Neural progenitor cell (in vitro differentiated cells): ENCODE data around the gene EPHA3. TPM values are rescaled to one million over a fixed set of nuclear protein-coding genes. Genes with fewer than 3 reads are reported as not detected.
"Not testable (repeated sequence)": the region's sequence is repeated elsewhere in the genome, so short reads cannot be mapped to it uniquely, and the experiment has no call there.

Source experiments
- DNase-seq: peaks from one replicate; pipeline ENCODE4 v3.0.0-alpha.2; 2016; ENCODE audit warnings: low spot score
- H2AFZ ChIP-seq: fragments of 200-600 bp; sonication (generic); replicated peaks from 2 replicates; pipeline ENCODE4 v1.6.1; 2016; ENCODE audit warnings: antibody characterized with exemption
- H3F3A ChIP-seq: fragments of 200-600 bp; sonication (generic); 2 replicates; pipeline ENCODE4 v1.6.1; 2016; ENCODE audit warnings: antibody characterized with exemption, low read depth
- H3K27ac ChIP-seq: fragments of 200-600 bp; sonication (generic); 2 replicates; pipeline ENCODE4 v1.5.1; 2016; ENCODE audit warnings: mild to moderate bottlenecking
- H3K27me3 ChIP-seq: fragments of 200-600 bp; sonication (generic); 2 replicates; pipeline ENCODE4 v1.6.1; 2016; ENCODE audit warnings: mild to moderate bottlenecking, moderate library complexity
- H3K36me3 ChIP-seq: fragments of 200-600 bp; sonication (generic); 2 replicates; pipeline ENCODE4 v1.5.1; 2016
- H3K4me1 ChIP-seq: fragments of 200-600 bp; sonication (generic); 2 replicates; pipeline ENCODE4 v1.6.1; 2016; ENCODE audit warnings: mixed run types
- H3K4me2 ChIP-seq: fragments of 200-600 bp; sonication (generic); 2 replicates; pipeline ENCODE4 v1.6.1; 2016
- H3K4me3 ChIP-seq: fragments of 200-600 bp; sonication (generic); 2 replicates; pipeline ENCODE4 v1.5.1; 2016
- H3K79me2 ChIP-seq: fragments of 200-600 bp; sonication (generic); 2 replicates; pipeline ENCODE4 v1.6.1; 2016; ENCODE audit warnings: low read depth
- H3K9ac ChIP-seq: fragments of 200-600 bp; sonication (generic); 2 replicates; pipeline ENCODE4 v1.6.1; 2016
- H3K9me3 ChIP-seq: fragments of 200-600 bp; sonication (generic); 2 replicates; pipeline ENCODE4 v1.5.1; 2016; ENCODE audit warnings: low read depth
- H4K20me1 ChIP-seq: fragments of 200-600 bp; sonication (generic); 2 replicates; pipeline ENCODE4 v1.6.1; 2016; ENCODE audit warnings: low read depth
- H3K27ac Mint-ChIP-seq: 3 replicates; pipeline ENCODE4 v1.8.0; 2021; ENCODE audit warnings: mixed read lengths
- H3K27me3 Mint-ChIP-seq: 2 replicates; pipeline ENCODE4 v1.8.0; 2022; ENCODE audit warnings: low read depth, mild to moderate bottlenecking, inconsistent platforms, moderate library complexity, mixed read lengths; ENCODE audit not compliant: insufficient read depth
- H3K36me3 Mint-ChIP-seq: 3 replicates; pipeline ENCODE4 v1.8.0; 2021; ENCODE audit warnings: mixed read lengths
- H3K4me1 Mint-ChIP-seq: 3 replicates; pipeline ENCODE4 v1.8.0; 2021; ENCODE audit warnings: mixed read lengths
- H3K4me3 Mint-ChIP-seq: 3 replicates; pipeline ENCODE4 v1.8.0; 2021; ENCODE audit warnings: mild to moderate bottlenecking, moderate library complexity, mixed read lengths
- H3K9me3 Mint-ChIP-seq: 3 replicates; pipeline ENCODE4 v1.8.0; 2020; ENCODE audit warnings: mixed read lengths
- EZH2 ChIP-seq: fragments of 200-600 bp; sonication (generic); IDR thresholded peaks from 2 replicates; pipeline ENCODE4 v1.6.1; 2017; ENCODE audit warnings: antibody characterized with exemption, mild to moderate bottlenecking, moderate library complexity
- EZH2phosphoT487 ChIP-seq: fragments of 200-600 bp; sonication (generic); IDR thresholded peaks from 2 replicates; pipeline ENCODE4 v1.6.1; 2017; ENCODE audit warnings: antibody characterized with exemption
- total RNA-seq: library from RNA; depleted of rRNA; stranded (reverse); fragments of >200 nt; gene quantifications from 2 replicates; pipeline ENCODE4 v1.2.3, GENCODE V29; 2015; ENCODE audit warnings: low replicate concordance
- TF ChIP-seq, protein P1 (sequence below): fragments of 200-600 bp; sonication (generic); IDR thresholded peaks from 2 replicates; pipeline ENCODE4 v1.5.1; 2017; ENCODE audit warnings: antibody characterized with exemption, mild to moderate bottlenecking

EPHA3 gene
- total RNA-seq, 1 donor from 2014 or later: 0.36 TPM

DNA sequence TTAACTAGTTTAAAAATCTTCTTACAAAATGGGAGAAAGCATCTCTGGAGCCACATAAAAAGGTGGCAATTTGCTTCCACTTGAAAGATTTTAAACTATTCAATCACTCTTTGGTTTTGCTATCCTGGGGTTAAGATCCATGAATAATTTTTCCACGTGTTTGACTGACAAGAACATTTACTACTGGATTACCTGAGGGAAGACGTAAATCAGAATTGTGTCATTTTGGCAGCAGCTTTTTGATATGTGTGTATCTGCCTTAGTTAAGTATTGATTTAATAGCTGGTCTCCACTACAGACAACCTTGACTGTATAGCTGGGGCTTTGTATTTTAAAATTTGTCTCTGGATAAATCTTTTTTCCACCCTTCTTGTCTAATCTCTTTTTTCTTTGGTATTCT, 228.3 kb downstream of the EPHA3 start:
- Histone ChIP-seq H3K4me2 (no peak overlapping the region), H3K9ac (no peak overlapping the region), H3K9me3 (no peaks in the 10 kb centered on the region), H3K27ac (no peak overlapping the region), H2AFZ (no peak overlapping the region), H3K79me2 (no peaks in the 10 kb centered on the region), H3K4me1 (peaks cover 14% of the 10 kb centered on the region), H3F3A (no peaks in the 10 kb centered on the region), H3K4me3 (no peak overlapping the region), H4K20me1 (no peaks in the 10 kb centered on the region), H3K36me3 (no peaks in the 10 kb centered on the region), H3K27me3 (no peaks in the 10 kb centered on the region)
- no peak for DNase-seq
- H3K36me3 Mint-ChIP-seq: peaks cover 4% of the 10 kb centered on the region
- H3K27me3 Mint-ChIP-seq: no peaks in the 10 kb centered on the region
- H3K9me3 Mint-ChIP-seq: peaks cover 4% of the 10 kb centered on the region
- no peak overlapping the region for H3K4me3 Mint-ChIP-seq
- no peak overlapping the region for H3K27ac Mint-ChIP-seq
- no peak for TF ChIP-seq EZH2phosphoT487
- TF ChIP-seq EZH2: no peak
- TF ChIP-seq, protein P1, sequence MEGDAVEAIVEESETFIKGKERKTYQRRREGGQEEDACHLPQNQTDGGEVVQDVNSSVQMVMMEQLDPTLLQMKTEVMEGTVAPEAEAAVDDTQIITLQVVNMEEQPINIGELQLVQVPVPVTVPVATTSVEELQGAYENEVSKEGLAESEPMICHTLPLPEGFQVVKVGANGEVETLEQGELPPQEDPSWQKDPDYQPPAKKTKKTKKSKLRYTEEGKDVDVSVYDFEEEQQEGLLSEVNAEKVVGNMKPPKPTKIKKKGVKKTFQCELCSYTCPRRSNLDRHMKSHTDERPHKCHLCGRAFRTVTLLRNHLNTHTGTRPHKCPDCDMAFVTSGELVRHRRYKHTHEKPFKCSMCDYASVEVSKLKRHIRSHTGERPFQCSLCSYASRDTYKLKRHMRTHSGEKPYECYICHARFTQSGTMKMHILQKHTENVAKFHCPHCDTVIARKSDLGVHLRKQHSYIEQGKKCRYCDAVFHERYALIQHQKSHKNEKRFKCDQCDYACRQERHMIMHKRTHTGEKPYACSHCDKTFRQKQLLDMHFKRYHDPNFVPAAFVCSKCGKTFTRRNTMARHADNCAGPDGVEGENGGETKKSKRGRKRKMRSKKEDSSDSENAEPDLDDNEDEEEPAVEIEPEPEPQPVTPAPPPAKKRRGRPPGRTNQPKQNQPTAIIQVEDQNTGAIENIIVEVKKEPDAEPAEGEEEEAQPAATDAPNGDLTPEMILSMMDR: no peak
- H3K4me1 Mint-ChIP-seq: peaks cover 19% of the 10 kb centered on the region

DNA sequence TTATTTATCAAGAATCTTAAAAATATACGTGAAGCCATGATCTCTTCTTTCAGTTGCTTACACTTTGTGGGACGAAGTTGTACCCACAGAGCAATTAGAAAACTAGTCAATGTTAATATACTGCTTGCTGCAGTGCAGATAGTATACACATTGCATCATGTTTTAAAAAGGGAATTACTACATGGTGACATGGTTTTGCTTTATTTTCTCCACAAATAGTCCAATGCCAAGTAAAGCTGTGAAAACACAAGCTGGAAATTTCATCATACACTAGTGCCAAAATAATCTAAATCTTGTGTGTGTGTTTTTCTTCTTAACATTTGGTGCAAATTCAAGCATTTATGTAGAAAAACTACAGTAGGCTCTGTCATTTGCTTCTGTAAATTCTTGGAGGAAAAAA, 233.0 kb downstream of the EPHA3 start:
- H3K27me3 Mint-ChIP-seq: no peaks in the 10 kb centered on the region
- no peaks in the 10 kb centered on the region for H3K79me2 ChIP-seq
- no peak overlapping the region for H3K27ac Mint-ChIP-seq
- peaks cover 13% of the 10 kb centered on the region for H3K36me3 Mint-ChIP-seq
- no peaks in the 10 kb centered on the region for H3K9me3 ChIP-seq
- no peak overlapping the region for H2AFZ ChIP-seq
- H3K4me1 Mint-ChIP-seq: no peaks in the 10 kb centered on the region
- H3K4me1 ChIP-seq: no peaks in the 10 kb centered on the region
- no peak overlapping the region for H3K9ac ChIP-seq
- H3K9me3 Mint-ChIP-seq: peaks cover 6% of the 10 kb centered on the region
- no peaks in the 10 kb centered on the region for H4K20me1 ChIP-seq
- H3K36me3 ChIP-seq: no peaks in the 10 kb centered on the region
- no peak for TF ChIP-seq EZH2phosphoT487
- no peak for TF ChIP-seq EZH2
- TF ChIP-seq, protein P1: no peak
- H3K27me3 ChIP-seq: no peaks in the 10 kb centered on the region
- no peak overlapping the region for H3K27ac ChIP-seq
- no peak overlapping the region for H3K4me3 ChIP-seq
- no peak overlapping the region for H3K4me3 Mint-ChIP-seq
- H3K4me2 ChIP-seq: no peak overlapping the region
- no peak for DNase-seq
- no peaks in the 10 kb centered on the region for H3F3A ChIP-seq

DNA sequence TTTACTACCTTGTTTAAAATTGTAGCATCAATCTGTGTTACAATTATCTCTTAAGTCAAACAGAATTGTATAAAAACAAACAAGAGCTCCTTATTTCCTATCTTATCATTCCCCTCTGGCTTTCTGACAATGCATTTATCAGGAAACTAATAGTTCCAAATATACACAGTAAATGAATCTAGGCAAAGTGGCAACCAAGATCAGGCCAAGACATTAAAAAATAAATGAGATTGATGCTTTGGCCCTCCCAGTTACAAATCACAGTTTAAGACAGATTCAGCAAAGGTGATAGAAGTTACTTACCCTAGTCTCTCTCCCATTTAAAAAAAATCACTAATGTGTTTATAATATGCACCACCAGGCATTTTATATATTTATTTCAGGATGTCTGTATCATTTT, 236.7 kb downstream of the EPHA3 start:
- Histone ChIP-seq H3K9me3 (no peaks in the 10 kb centered on the region), H4K20me1 (no peaks in the 10 kb centered on the region), H3F3A (no peaks in the 10 kb centered on the region), H3K4me3 (no peak overlapping the region), H3K27me3 (no peaks in the 10 kb centered on the region), H3K4me2 (no peak overlapping the region), H3K27ac (no peak overlapping the region), H3K36me3 (no peaks in the 10 kb centered on the region), H3K4me1 (no peaks in the 10 kb centered on the region), H3K79me2 (no peaks in the 10 kb centered on the region), H3K9ac (no peak overlapping the region), H2AFZ (no peak overlapping the region)
- no peak for DNase-seq
- H3K9me3 Mint-ChIP-seq: peaks cover 2% of the 10 kb centered on the region
- no peak overlapping the region for H3K27ac Mint-ChIP-seq
- no peaks in the 10 kb centered on the region for H3K4me1 Mint-ChIP-seq
- TF ChIP-seq EZH2 (no peak), EZH2phosphoT487 (no peak)
- TF ChIP-seq, protein P1: no peak
- H3K27me3 Mint-ChIP-seq: no peaks in the 10 kb centered on the region
- peaks cover 8% of the 10 kb centered on the region for H3K36me3 Mint-ChIP-seq
- H3K4me3 Mint-ChIP-seq: no peak overlapping the region

DNA sequence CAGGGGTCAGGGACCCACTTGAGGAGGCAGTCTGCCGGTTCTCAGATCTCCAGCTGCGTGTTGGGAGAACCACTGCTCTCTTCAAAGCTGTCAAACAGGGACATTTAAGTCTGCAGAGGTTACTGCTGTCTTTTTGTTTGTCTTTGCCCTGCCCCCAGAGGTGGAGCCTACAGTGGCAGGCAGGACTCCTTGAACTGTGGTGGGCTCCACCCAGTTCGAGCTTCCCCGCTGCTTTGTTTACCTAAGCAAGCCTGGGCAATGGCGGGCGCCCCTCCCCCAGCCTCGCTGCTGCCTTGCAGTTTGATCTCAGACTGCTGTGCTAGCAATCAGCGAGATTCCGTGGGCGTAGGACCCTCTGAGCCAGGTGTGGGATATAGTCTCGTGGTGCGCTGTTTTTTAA, 243.5 kb downstream of the EPHA3 start:
- H3K79me2 ChIP-seq, H3K4me1 Mint-ChIP-seq, H3K9me3 Mint-ChIP-seq, H4K20me1 ChIP-seq, H3K36me3 Mint-ChIP-seq, H3K9me3 ChIP-seq, H3K4me3 Mint-ChIP-seq, H2AFZ ChIP-seq, H3K36me3 ChIP-seq, H3K9ac ChIP-seq, DNase-seq, H3K4me2 ChIP-seq, H3K27ac ChIP-seq, H3K4me3 ChIP-seq, H3K4me1 ChIP-seq, H3F3A ChIP-seq, H3K27me3 ChIP-seq, H3K27me3 Mint-ChIP-seq, H3K27ac Mint-ChIP-seq: not testable (repeated sequence)
